GM12878 (cell line): Measurements from ENCODE around the gene FBXO21. TPM values are rescaled to one million over a fixed set of nuclear protein-coding genes. Genes with fewer than 3 reads are reported as not detected.

Experiments
- ATAC-seq: fragments of 200-7000 bp; cut with Tn5 transposase; 3 replicates; pipeline ENCODE4 v1.9.1; 2020; ENCODE audit warnings: mild to moderate bottlenecking, moderate library complexity
- BruUV-seq: library from RNA; stranded (reverse); fragments of 400-500 nt; replicated peaks from 2 replicates; lab custom pipeline; 2021; lab: Mats Ljungman, UMichigan
- CTCF ChIA-PET: fragments of 300-600 bp; sonication (Branson Sonifier 250); formaldehyde crosslinking; extraction: SDS; loops from one replicate; lab custom pipeline; 2021; ENCODE audit warnings: inconsistent platforms; lab: Yijun Ruan, JAX
- POLR2A ChIA-PET: fragments of 350-600 bp; formaldehyde crosslinking; extraction: SDS; loops from one replicate; lab custom pipeline; 2021; ENCODE audit warnings: inconsistent platforms; lab: Charles Lee
- RAD21 ChIA-PET: fragments of 300-600 bp; sonication (Branson Sonifier 250); formaldehyde crosslinking; loops from one replicate; lab custom pipeline; 2023; ENCODE audit warnings: antibody characterized with exemption; ENCODE audit not compliant: unreplicated experiment; lab: Charles Lee
- SMC1A ChIA-PET: fragments of 300-600 bp; sonication (Branson Sonifier 250); formaldehyde crosslinking; loops from one replicate; lab custom pipeline; 2023; ENCODE audit not compliant: unreplicated experiment, uncharacterized antibody; lab: Charles Lee
- DNase-seq: peaks from one replicate; pipeline ENCODE4 v3.0.0-alpha.2; 2011; ENCODE audit warnings: low read depth, low spot score
- FAIRE-seq: peaks from 3 replicates; lab custom pipeline; 2011; peaks lifted over from hg19 to GRCh38; lab: Jason Lieb, UNC
- H2AFZ ChIP-seq: 2 replicates; pipeline ENCODE4 v1.6.0; 2011; ENCODE audit warnings: low read depth, low read length, control low read depth; ENCODE audit not compliant: control insufficient read depth
- H3K27ac ChIP-seq: 2 replicates; pipeline ENCODE4 v1.5.1; 2011; ENCODE audit warnings: control low read depth; ENCODE audit not compliant: control insufficient read depth, insufficient read depth
- H3K27me3 ChIP-seq, 2 experiments: replicated peaks in 1 of 2; 2 replicates each; pipeline versions ENCODE4 v1.6.0 to v1.6.1; 2011; ENCODE audit warnings: low read length in 1 of 2; ENCODE audit not compliant: control insufficient read depth in 2 of 2, insufficient read depth in 2 of 2
- H3K36me3 ChIP-seq, 2 experiments: 2 replicates each; pipeline ENCODE4 v1.5.1; 2011; ENCODE audit warnings: low read length in 1 of 2; ENCODE audit not compliant: control insufficient read depth in 2 of 2, insufficient read depth in 2 of 2
- H3K4me1 ChIP-seq: 2 replicates; pipeline ENCODE4 v1.6.1; 2011; ENCODE audit warnings: mild to moderate bottlenecking, low read length, moderate library complexity, mixed read lengths; ENCODE audit not compliant: control insufficient read depth, insufficient read depth
- H3K4me2 ChIP-seq: 2 replicates; pipeline ENCODE4 v1.6.0; 2011; ENCODE audit warnings: control low read depth; ENCODE audit not compliant: control insufficient read depth, insufficient read depth
- H3K4me3 ChIP-seq: fragments of 200-600 bp; sonication (generic); 2 replicates; pipeline ENCODE4 v1.5.1; 2016
- H3K79me2 ChIP-seq: 2 replicates; pipeline ENCODE4 v1.6.0; 2011; ENCODE audit warnings: low read length; ENCODE audit not compliant: control insufficient read depth, insufficient read depth
- H3K9ac ChIP-seq: 2 replicates; pipeline ENCODE4 v1.8.0; 2011; ENCODE audit warnings: low read length, control low read depth, mixed read lengths; ENCODE audit not compliant: control insufficient read depth, insufficient read depth
- H3K9me3 ChIP-seq: replicated peaks from 3 replicates; pipeline ENCODE4 v1.5.1; 2011; ENCODE audit warnings: mild to moderate bottlenecking, low read length; ENCODE audit not compliant: control insufficient read depth, insufficient read depth
- H4K20me1 ChIP-seq: 2 replicates; pipeline ENCODE4 v1.6.0; 2011; ENCODE audit not compliant: control insufficient read depth, insufficient read depth
- BHLHE40 ChIP-seq, 2 experiments: fragments of 450-650 bp in 1 of 2; IDR thresholded peaks; 2 replicates each; pipeline ENCODE4 v1.6.1; 2011 to 2017; ENCODE audit warnings: low read depth in 2 of 2, borderline replicate concordance in 1 of 2, improper control_type of control experiment in 1 of 2, low read length in 1 of 2, mild to moderate bottlenecking in 1 of 2
- CREB1 ChIP-seq: IDR thresholded peaks from 2 replicates; pipeline ENCODE4 v1.6.1; 2012; ENCODE audit warnings: low read depth, mild to moderate bottlenecking, inconsistent platforms
- CREM ChIP-seq: IDR thresholded peaks from 2 replicates; pipeline ENCODE4 v1.6.1; 2014; ENCODE audit warnings: antibody characterized with exemption, low read depth
- E2F4 ChIP-seq: IDR thresholded peaks from 2 replicates; pipeline ENCODE4 v1.6.1; 2012; ENCODE audit warnings: low read depth, low read length, improper control_type of control experiment
- ESRRA ChIP-seq: IDR thresholded peaks from 2 replicates; pipeline ENCODE4 v1.6.1; 2012; ENCODE audit warnings: mild to moderate bottlenecking, low read length, improper control_type of control experiment
- IKZF1 ChIP-seq: fragments of 450-650 bp; conservative IDR thresholded peaks from 2 replicates; pipeline ENCODE4 v1.6.1; 2017; ENCODE audit warnings: antibody characterized with exemption, mild to moderate bottlenecking
- KAT2A ChIP-seq: conservative IDR thresholded peaks from 2 replicates; pipeline ENCODE4 v1.6.1; 2011; ENCODE audit warnings: low read depth, low read length; ENCODE audit not compliant: control insufficient read depth
- KLF5 ChIP-seq: fragments of 450-650 bp; IDR thresholded peaks from 2 replicates; pipeline ENCODE4 v1.6.1; 2014; ENCODE audit warnings: mild to moderate bottlenecking; ENCODE audit not compliant: partially characterized antibody
- NFYB ChIP-seq: IDR thresholded peaks from 2 replicates; pipeline ENCODE4 v1.6.1; 2011; ENCODE audit warnings: low read depth, mild to moderate bottlenecking, low read length, improper control_type of control experiment, moderate library complexity; ENCODE audit not compliant: insufficient read depth
- POLR2AphosphoS5 ChIP-seq: IDR thresholded peaks from 2 replicates; pipeline ENCODE4 v1.6.1; 2011; ENCODE audit warnings: mild to moderate bottlenecking, low read length, inconsistent platforms
- RELA ChIP-seq: fragments of 450-650 bp; IDR thresholded peaks from 2 replicates; pipeline ENCODE4 v1.8.0; 2014; ENCODE audit warnings: borderline replicate concordance; ENCODE audit not compliant: partially characterized antibody
- TAF1 ChIP-seq: IDR thresholded peaks from 2 replicates; pipeline ENCODE4 v1.6.1; 2011; ENCODE audit warnings: mild to moderate bottlenecking, low read depth, low read length, borderline replicate concordance
- TARDBP ChIP-seq: IDR thresholded peaks from 2 replicates; pipeline ENCODE4 v1.6.1; 2016; ENCODE audit warnings: borderline replicate concordance
- ZNF274 ChIP-seq: IDR thresholded peaks from one replicate; pipeline ENCODE4 v1.8.0; 2011; ENCODE audit not compliant: insufficient read length, insufficient read depth
- ZNF384 ChIP-seq: IDR thresholded peaks from 2 replicates; pipeline ENCODE4 v1.6.1; 2012; ENCODE audit warnings: low read depth, mild to moderate bottlenecking, low read length, improper control_type of control experiment, borderline replicate concordance
- WGBS: methylation state at CpG from one replicate; pipeline ENCODE4 v1.1.6; 2016; ENCODE audit warnings: low lambda C conversion rate; ENCODE audit not compliant: insufficient replicate concordance, insufficient coverage; ENCODE audit errors: missing lambda C conversion rate; 5-methylcytosine and 5-hydroxymethylcytosine counted together
- in situ Hi-C: fragments of 300-500 bp; cut with MboI; formaldehyde crosslinking; loops from 9 replicates; pipeline ENCODE4 v1.14.3; 2018; ENCODE audit warnings: mixed read lengths
- intact Hi-C: fragments of 100-400 bp; cut with micrococcal nuclease; formaldehyde crosslinking; loops from one replicate; pipeline ENCODE4 v1.14.2; 2022; ENCODE audit not compliant: unreplicated experiment
- polyA plus RNA-seq, 11 experiments: library from polyadenylated mRNA; depleted of rRNA in 4 of 11; unstranded in 6 of 11; stranded (reverse) in 5 of 11; fragments of >200 nt; fragmentation: Nextera tagmentation in 4 of 11; fragmentation: Illumina TruSeq in 1 of 11; extraction: Ambion mirVana in 4 of 11; extraction: Trizol in 1 of 11; gene quantifications; 1 replicate in 1 of 11; 2 replicates in 10 of 11; pipeline versions ENCODE4 v1.2.1 to v1.2.3, GENCODE V29; 2011 to 2016; ENCODE audit warnings: inconsistent platforms in 2 of 11, missing spikeins in 2 of 11, low read depth in 1 of 11
- total RNA-seq, 4 experiments: library from RNA; depleted of rRNA in 3 of 4; stranded (reverse); fragments of >200 nt in 3 of 4; fragmentation: Illumina TruSeq in 1 of 4; extraction: Trizol in 1 of 4; gene quantifications; 2 replicates each; pipeline versions ENCODE4 v1.2.1 to v1.2.3, GENCODE V29; 2013 to 2021

Gene FBXO21
- total and polyA plus RNA-seq, 10 of the 15 experiments (the other 5 are each of a cell fraction or from before 2014, with no cell fraction given): 5.5 to 32.6 (median 18.9) TPM

- intact Hi-C loops: no loop called here
- POLR2A ChIA-PET: no interaction called here
Measured at GRCh38 chr12:117178745-117179144, 11.5 kb downstream of the FBXO21 start.

More at GRCh38 chr12:117178745-117179144, 11.5 kb downstream of the FBXO21 start:
- Histone ChIP-seq H3K36me3 (peaks cover 2 to 20% of the 10 kb centered on the region in 2 experiments), H3K9me3 (peaks cover 7% of the 10 kb centered on the region; the same call in 2 of the 3 replicates), H3K27ac (no peak overlapping the region), H4K20me1 (no peaks in the 10 kb centered on the region), H3K9ac (no peak overlapping the region), H3K4me1 (no peaks in the 10 kb centered on the region), H3K4me2 (no peak overlapping the region), H2AFZ (no peak overlapping the region), H3K4me3 (no peak overlapping the region), H3K79me2 (no peaks in the 10 kb centered on the region), H3K27me3 (no peaks in the 10 kb centered on the region)
- RAD21 ChIA-PET: no interaction called here
- CTCF ChIA-PET: no interaction called here
- SMC1A ChIA-PET: no interaction called here
- 94% methylated on average over 2 of the region's 2 CpGs for WGBS
- no TSS peak for BruUV-seq
- no peak for FAIRE-seq
- DNase-seq: no peak
- TF ChIP-seq CREM: no peak
- no peak for TF ChIP-seq NFYB
- TF ChIP-seq BHLHE40 (IDR thresholded peaks at IDR 0.05; ENCODE audit: borderline replicate concordance in 1 of 2, low read depth in 2 of 2, low read length in 1 of 2): no peak
- TF ChIP-seq ZNF274: no peak
- no peak for TF ChIP-seq TARDBP
- TF ChIP-seq ESRRA: no peak
- no peak for TF ChIP-seq POLR2AphosphoS5
- no peak for TF ChIP-seq TAF1
- no peak for TF ChIP-seq IKZF1
- TF ChIP-seq KAT2A: no peak
- TF ChIP-seq CREB1: no peak
- TF ChIP-seq ZNF384: no peak
- no peak for TF ChIP-seq E2F4
- no peak for TF ChIP-seq KLF5
- TF ChIP-seq RELA: no peak
- TF ChIP-seq, all 136 proteins: peak for 0
- ATAC-seq: no peak
- in situ Hi-C loops: loop anchor here (25.0 kb wide), 1 partner anchor 1209 kb away; the partner anchor contains the start of gene SUDS3
